ENCODE results near the gene TSPAN14. TPM values are rescaled to one million over a fixed set of nuclear protein-coding genes. Genes with fewer than 3 reads are reported as not detected.

TSPAN14 gene
- total RNA-seq, 1 experiment from 2014 or later: 116 TPM

DNA sequence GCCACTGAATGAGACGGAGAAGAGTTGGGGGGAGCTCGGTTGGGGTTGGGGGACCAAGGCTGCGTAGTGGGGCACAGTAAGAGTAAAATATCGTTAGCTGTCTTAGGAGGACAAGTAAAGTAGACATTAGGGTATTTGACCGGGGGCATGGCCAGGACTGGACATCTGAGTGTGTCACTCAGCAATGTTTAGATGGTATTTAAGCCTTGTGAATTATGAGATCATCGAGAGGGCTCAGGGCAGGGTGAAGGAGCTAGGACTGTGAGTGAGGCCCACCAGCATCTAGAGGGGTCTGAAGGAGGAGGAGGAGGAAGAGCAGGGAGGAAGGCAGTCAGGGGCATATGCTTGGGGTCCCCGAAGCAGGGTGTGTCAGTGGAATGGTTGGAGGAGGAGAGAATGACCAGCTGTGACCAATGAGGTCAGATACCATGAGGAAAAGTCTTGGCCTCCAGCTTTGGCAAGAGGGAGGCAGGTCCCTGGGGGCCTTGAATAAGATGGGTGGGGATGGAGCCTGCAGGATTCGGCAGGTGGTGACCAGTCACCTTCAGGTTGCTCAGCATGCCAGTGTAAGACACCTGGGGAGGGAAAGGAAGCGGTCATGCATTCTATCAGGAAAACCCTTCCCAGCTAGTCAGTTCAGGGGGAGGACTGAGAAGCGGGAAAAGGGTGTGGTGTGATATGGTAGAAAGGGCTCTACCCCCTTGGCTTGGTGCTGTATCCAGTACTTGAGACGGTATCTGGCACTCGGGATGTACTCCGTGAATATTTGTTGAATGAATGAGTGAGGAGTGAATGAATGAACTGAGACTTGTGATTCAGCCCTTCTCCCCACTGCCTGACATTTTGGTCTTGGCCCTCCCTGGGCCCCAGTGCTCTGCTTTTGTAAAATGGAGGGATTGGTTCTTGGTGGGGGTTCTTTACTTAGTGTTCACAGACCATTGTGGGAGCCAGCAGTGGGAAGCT, 48.8 kb downstream of the TSPAN14 start:
- Mint-ChIP-seq H3K27me3 (ENCODE audit: unreplicated experiment) (no peaks in the 10 kb centered on the region), H3K4me1 (ENCODE audit: low read depth, unreplicated experiment) (peaks cover 100% of the 10 kb centered on the region), H3K27ac (ENCODE audit: unreplicated experiment) (peak overlapping the region; percentile 42), H3K4me3 (ENCODE audit: low read depth, unreplicated experiment) (peak overlapping the region; percentile 34), H3K9me3 (ENCODE audit: low read depth, unreplicated experiment) (no peaks in the 10 kb centered on the region), H3K36me3 (ENCODE audit: insufficient read depth, unreplicated experiment) (peaks cover 39% of the 10 kb centered on the region)
- no peak for DNase-seq
- CTCF ChIA-PET: interaction anchor here (0.5 to 5.9 kb wide), 3 partner anchors 35 to 57 kb away, joined by 3 to 122 read pairs (median 116); partner anchors contain the start of gene TSPAN14
- intact Hi-C loops (cut with micrococcal nuclease; ENCODE audit: unreplicated experiment): no loop called here
- TF ChIP-seq, protein P1, sequence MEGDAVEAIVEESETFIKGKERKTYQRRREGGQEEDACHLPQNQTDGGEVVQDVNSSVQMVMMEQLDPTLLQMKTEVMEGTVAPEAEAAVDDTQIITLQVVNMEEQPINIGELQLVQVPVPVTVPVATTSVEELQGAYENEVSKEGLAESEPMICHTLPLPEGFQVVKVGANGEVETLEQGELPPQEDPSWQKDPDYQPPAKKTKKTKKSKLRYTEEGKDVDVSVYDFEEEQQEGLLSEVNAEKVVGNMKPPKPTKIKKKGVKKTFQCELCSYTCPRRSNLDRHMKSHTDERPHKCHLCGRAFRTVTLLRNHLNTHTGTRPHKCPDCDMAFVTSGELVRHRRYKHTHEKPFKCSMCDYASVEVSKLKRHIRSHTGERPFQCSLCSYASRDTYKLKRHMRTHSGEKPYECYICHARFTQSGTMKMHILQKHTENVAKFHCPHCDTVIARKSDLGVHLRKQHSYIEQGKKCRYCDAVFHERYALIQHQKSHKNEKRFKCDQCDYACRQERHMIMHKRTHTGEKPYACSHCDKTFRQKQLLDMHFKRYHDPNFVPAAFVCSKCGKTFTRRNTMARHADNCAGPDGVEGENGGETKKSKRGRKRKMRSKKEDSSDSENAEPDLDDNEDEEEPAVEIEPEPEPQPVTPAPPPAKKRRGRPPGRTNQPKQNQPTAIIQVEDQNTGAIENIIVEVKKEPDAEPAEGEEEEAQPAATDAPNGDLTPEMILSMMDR (IDR thresholded peaks at IDR 0.05; ENCODE audit: unreplicated experiment): no peak
- no TSS peak for BruUV-seq (replicated peaks)

DNA sequence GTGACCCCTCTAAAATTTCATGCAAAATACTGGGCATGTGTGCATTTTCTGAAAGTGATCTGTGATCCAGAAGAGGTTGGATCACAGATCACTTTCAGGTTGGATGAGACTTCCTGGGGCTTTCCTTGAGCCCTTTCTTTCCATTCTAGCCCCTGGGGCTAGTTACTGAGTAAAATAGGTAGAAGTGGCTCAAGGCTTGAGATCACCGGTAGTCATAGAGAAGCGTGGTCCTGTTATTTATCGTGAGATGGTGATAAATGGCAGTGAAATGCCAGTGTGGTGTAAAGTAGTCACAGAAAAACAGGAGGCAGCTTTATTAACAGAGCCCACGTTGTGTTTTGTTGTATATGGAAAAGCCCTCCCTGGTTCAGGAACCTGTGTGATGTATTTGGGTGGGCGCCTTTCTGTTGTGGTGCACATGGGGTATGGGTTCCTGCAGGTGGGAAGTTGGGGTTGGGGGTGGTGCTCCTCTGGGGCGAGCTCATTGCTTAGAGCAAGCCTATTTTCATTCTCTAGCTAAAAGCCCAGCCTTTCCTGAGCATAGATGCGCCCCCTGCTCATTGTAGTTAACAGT, 49.6 kb downstream of the TSPAN14 start:
- H3K9me3 Mint-ChIP-seq (ENCODE audit: low read depth, unreplicated experiment): no peaks in the 10 kb centered on the region
- CTCF ChIA-PET: interaction anchor here (5.9 kb wide), 2 partner anchors 46 to 58 kb away, joined by 116 to 122 read pairs; partner anchors contain the start of gene TSPAN14
- H3K27me3 Mint-ChIP-seq (ENCODE audit: unreplicated experiment): no peaks in the 10 kb centered on the region
- H3K27ac Mint-ChIP-seq (ENCODE audit: unreplicated experiment): peak overlapping the region; percentile 90
- peaks cover 100% of the 10 kb centered on the region for H3K4me1 Mint-ChIP-seq (ENCODE audit: low read depth, unreplicated experiment)
- H3K36me3 Mint-ChIP-seq (ENCODE audit: insufficient read depth, unreplicated experiment): peaks cover 47% of the 10 kb centered on the region
- TF ChIP-seq, protein P1 (IDR thresholded peaks at IDR 0.05; ENCODE audit: unreplicated experiment): no peak
- BruUV-seq (replicated peaks): no TSS peak
- H3K4me3 Mint-ChIP-seq (ENCODE audit: low read depth, unreplicated experiment): peak overlapping the region; percentile 25
- DNase-seq: no peak
- intact Hi-C loops (cut with micrococcal nuclease; ENCODE audit: unreplicated experiment): loop anchor here (2.0 kb wide), 1 partner anchor 59 kb away; no protein-coding TSS in a partner anchor

DNA sequence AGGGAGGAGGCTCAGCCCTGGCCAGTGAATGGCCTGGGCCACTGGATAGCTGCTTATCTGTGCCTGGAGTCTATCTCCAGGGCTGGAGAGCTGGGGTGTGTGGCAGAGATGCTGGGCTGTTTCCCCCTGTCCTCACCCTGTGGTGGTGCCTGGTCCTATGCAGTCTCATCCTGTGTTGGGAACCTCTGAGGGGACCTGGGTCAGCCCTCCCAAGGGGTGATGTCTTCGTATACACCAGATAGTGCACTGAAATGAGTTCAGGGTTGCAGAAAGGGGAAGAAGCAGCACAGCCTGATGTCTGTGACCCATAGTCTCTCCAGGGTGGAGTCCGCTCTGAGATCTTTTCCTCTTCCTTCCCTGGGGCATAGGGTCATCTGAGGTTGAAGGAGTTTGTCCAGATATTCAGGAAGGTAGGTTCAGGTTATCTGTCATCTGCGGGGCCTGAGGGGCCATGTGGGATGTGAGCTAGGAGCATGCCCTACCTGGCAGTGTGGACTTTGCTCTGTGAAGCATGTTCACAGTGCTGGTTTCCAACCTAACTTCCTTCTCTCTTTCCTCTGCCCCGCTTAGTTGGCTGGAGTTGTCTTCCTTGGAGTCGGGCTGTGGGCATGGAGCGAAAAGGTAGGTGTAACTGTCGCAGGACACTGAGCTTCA, 50.2 kb downstream of the TSPAN14 start:
- Mint-ChIP-seq H3K27ac (ENCODE audit: unreplicated experiment) (peak overlapping the region; percentile 90), H3K27me3 (ENCODE audit: unreplicated experiment) (no peaks in the 10 kb centered on the region), H3K36me3 (ENCODE audit: insufficient read depth, unreplicated experiment) (peaks cover 49% of the 10 kb centered on the region), H3K4me3 (ENCODE audit: low read depth, unreplicated experiment) (peak overlapping the region; percentile 25), H3K9me3 (ENCODE audit: low read depth, unreplicated experiment) (no peaks in the 10 kb centered on the region), H3K4me1 (ENCODE audit: low read depth, unreplicated experiment) (peaks cover 100% of the 10 kb centered on the region)
- TF ChIP-seq, protein P1 (IDR thresholded peaks at IDR 0.05; ENCODE audit: unreplicated experiment): no peak
- no peak for DNase-seq
- intact Hi-C loops (cut with micrococcal nuclease; ENCODE audit: unreplicated experiment): loop anchor here (2.0 kb wide), 1 partner anchor 59 kb away; no protein-coding TSS in a partner anchor
- CTCF ChIA-PET: interaction anchor here (2.1 to 5.9 kb wide), 6 partner anchors 13 to 126 kb away, joined by 7 to 122 read pairs (median 12); partner anchors contain the start of gene TSPAN14
- no TSS peak for BruUV-seq (replicated peaks)

DNA sequence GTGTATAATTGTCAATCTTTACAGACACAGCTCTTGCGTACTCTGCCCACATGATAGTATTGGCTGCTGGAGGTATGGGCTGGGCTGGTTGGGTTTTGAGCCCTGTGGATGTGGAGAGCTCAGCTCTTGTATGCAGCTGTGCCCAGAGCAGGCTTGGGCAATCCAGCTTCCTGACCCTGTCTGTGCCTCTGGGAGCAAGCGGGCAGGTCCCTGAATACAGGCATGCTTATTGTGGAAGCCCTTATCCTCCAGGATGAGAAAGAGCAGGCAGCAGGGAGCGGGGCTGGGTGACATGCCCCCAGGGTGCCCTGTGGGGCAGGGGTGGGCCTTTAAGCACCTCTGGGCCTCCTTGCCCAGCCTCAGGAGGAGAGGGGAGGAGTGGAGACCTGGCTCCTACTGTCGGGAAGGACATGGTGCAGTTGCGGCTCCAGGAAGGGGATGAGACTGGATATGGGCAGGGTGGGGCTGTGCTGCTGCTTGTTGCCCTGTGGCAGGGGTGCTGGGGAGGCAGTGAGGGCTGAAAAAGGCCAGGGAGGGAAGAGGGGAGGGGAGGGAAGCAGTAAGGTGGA, 50.9 kb downstream of the TSPAN14 start:
- Mint-ChIP-seq H3K4me3 (ENCODE audit: low read depth, unreplicated experiment) (peak overlapping the region; percentile 25), H3K4me1 (ENCODE audit: low read depth, unreplicated experiment) (peaks cover 100% of the 10 kb centered on the region), H3K27ac (ENCODE audit: unreplicated experiment) (peak overlapping the region; percentile 90), H3K36me3 (ENCODE audit: insufficient read depth, unreplicated experiment) (peaks cover 54% of the 10 kb centered on the region), H3K27me3 (ENCODE audit: unreplicated experiment) (no peaks in the 10 kb centered on the region), H3K9me3 (ENCODE audit: low read depth, unreplicated experiment) (no peaks in the 10 kb centered on the region)
- CTCF ChIA-PET: interaction anchor here (0.6 to 5.9 kb wide), 14 partner anchors 13 to 158 kb away, joined by 3 to 122 read pairs (median 6); partner anchors contain the start of genes PRXL2A and TSPAN14
- intact Hi-C loops (cut with micrococcal nuclease; ENCODE audit: unreplicated experiment): loop anchor here (2.0 to 5.0 kb wide), 2 partner anchors 60 to 123 kb away; no protein-coding TSS in a partner anchor
- TF ChIP-seq, protein P1 (IDR thresholded peaks at IDR 0.05; ENCODE audit: unreplicated experiment): no peak
- no peak for DNase-seq
- BruUV-seq (replicated peaks): no TSS peak
